Ammon's horn (tissue), 1 donor: ENCODE measurements around the gene ANLN.
"Not testable (repeated sequence)": the region's sequence is repeated elsewhere in the genome, so short reads cannot be mapped to it uniquely, and the experiment has no call there.

Source experiments
- DNase-seq: peaks from one replicate; pipeline ENCODE4 v3.0.0-alpha.2; 2016; ENCODE audit warnings: low spot score

Gene ANLN

DNA sequence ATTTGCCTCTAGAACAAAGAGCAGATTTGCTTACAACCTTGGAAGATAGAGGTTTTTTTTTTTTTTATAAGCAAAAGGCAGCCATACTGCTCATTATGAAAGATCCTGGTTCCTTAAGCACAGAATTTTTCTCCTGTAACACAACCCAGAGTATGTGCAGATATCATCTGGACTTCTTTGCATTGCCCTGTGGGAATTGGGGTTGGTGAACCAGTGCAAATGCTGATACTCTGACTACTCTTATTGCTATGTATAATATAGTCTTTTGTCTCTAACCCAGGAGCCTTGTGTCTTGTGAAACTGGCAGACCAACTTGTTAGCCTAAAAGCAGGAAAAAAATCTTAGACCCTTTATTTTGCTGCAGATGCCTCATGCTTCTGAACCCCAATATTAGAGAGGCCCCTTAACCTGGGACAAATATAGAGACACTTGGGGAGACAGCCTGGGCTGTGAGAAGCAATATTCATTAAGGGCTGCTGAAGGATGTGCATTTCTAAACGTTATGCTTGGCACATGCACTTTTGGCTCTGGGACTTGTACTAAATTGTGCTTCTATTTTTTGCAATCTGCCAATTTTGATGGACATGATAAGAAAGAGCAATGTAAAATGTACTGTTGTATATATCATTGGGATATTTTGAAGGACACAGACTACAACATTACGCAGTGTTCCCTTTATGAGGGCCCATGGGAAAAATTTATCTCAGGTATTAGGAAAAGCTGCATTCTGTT, 78.9 kb downstream of the ANLN start:
- DNase-seq = no peak

DNA sequence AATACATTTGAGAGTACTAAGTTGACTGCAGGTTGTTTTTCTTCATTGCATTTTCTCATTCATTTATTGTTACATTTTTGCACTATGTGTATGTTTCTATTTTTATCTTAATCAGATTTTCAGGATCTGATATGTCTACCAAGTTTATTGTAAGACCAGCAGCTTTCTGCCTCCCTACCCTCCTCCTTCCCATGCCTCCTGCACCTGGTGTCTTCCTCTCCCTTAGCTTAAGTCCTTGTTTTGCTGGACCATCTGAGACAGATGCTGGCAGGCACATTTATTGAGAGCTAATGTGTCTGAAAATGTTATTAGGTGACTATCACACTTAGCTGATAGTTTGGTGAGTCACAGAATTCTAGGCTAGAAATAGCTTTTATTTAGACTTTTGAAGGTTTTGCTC, 79.6 kb downstream of the ANLN start:
- DNase-seq = no peak

DNA sequence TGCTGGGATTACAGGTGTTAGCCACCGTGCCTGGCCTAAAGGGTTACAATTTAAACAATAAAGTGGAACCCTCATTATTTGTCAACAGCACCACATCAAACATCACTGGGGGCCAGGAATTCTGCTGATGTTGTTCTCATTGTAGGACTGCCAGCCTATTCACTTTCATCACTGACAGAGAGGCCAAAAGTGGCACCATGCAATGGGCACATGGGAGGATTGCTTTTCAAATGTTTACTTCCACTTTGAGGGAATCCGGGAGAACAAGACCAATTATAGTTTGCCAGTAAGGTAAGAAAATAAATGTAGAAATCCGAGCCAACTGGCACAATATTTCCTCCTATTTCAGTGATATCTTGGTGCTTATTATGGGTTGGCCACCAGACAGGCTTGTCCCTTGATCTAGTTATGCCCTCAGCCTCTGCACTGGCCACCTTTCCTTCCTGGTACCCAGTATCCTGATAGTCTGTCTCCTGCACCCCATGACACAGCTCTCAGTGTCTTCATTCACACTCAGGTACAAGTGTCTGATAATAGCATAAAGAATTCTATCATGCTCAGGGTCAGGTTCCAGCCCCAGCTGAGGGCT, 82.6 kb downstream of the ANLN start:
- DNase-seq = no peak

DNA sequence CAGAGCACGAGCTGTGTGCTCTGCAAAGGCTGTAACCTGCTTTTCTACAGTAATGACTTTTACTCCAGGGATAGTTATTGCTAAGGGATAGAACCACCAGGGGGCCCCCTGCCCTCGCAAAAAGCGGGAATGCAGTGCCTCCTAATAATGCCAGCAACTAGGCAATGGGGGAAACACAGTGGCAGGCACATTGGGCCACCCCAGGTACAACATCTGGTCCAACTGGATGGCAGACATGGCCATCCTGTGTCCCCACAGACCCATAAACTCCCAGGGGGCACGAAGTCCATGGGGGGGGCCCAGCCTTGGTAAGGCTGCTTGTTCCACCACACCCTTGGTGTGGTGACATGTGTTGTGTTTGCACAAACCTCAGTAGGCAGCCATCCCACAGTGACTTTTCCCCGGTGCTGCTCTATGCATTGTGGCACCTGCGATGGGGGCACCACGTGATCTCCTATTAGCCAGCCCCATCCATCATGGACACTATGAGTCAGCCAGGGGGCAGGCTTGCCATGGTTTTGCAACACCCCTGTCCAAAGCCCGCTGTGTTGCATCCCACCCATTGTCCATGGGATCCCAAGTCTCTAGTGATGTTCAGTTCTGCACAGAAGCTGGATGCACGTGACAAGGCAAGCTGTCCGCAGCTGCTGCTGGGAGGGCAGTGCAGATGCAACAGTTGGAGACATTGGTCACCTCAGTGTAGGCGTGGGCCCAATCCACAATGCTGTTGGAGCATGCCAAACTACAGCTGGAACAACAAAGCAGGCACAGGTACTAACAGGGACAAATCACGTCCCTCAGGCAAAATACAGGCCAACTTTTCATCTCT, 84.0 kb downstream of the ANLN start:
- DNase-seq = peak; percentile 45

DNA sequence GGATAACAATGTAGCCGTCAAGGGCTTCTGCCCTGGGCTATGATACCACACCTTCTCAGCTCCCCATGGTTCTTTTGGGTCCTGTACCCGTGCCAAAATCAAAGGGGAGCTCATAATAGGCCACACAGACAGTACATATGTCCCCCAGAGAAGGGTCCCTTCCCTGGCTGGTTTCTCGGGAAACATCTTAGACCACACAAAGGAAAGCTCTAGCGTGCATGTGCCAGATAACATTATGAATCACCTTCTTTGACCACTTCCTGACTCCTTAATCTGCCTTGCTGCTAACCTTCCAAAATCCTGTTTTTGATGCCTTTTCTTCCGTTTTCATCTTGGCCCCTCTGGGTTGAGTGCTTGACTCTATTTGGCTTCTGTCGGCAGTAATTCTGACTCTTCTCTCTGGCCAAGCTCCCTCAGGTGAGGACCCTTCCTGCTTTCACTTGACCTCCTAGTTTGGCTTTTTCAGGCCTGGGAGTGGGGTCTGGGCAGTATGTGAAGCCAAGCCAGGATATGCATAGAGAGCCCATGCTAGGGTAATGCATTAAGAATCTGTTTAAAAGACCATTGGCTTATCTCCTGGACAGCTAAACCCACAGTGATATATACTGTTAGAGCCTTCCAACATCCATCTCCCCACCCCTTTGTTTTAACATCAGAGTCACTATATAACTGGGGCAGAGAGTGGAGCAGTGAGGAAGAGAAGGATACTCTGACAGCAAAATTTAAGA, 84.8 kb downstream of the ANLN start:
- no peak for DNase-seq

DNA sequence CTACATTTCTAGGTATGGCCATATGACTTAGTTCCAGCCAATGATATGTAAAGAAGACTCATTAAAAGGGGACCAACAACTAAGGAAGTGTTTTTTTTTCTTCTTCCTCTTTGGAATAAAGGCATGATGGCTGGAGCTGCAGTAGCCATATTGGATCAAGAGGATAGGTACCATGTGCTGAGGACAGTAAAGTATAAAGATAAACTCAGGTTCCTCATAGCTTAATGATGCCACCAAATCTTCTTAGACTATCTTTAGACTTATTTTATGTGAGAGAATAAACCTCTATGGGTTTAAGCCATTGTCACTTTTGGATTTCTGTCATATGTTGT, 85.3 kb downstream of the ANLN start:
- no peak for DNase-seq

DNA sequence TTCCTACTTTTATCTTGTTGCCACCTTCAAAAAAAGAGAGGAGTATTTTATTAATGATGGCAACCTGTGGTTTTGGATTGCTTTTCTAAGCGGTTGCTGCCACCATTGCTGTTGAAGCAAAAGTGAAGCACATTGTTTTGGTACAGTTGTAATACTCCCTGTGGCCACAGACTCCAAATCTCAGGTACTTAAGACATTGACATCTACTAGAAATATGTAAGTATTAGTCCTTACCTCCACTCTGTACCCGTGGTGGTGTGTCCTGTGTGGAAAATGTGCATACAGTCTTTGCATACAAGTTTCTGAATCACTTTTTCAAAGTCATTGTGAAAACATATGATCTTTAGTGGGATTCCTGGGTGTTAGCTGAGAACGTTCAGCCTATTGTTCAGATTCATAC, 85.7 kb downstream of the ANLN start:
- DNase-seq = no peak

DNA sequence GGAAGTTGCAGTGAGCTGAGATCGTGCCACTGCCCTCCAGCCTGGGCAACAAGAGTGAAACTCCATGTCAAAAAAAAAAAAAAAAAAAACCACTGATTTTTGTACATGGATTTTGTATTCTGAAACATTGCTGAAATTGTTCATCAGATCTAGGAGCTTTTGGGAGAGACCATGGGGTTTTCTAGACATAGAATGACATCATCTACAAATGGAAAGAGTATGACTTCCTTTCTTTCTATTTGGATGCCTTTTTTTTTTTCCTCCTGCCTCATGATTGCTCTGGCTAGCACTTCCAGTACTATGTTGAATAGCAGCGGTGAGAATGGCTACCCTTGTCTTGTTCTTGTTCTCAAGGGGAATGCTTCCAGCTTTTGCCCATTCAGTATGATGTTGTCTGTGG, 89.1 kb downstream of the ANLN start:
- no peak for DNase-seq

DNA sequence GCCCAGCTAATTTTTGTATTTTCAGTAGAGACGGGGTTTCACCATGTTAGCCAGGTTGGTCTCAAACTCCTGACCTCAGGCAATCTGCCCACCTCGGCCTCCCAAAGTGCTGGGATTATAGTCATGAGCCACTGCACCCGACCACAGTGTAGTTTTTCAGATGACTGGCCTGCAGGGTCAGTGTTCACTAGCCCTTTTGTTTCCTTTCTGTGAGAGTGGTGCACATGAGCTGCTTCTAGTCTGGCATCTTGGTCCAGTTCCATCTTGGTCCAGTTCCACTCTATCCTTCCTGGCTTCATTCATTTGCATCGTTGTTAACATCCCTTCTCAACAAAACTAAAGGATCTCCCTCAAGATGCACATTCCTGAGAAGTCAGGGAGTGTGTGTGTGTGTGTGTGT, 94.2 kb downstream of the ANLN start:
- peak; percentile 80 for DNase-seq

DNA sequence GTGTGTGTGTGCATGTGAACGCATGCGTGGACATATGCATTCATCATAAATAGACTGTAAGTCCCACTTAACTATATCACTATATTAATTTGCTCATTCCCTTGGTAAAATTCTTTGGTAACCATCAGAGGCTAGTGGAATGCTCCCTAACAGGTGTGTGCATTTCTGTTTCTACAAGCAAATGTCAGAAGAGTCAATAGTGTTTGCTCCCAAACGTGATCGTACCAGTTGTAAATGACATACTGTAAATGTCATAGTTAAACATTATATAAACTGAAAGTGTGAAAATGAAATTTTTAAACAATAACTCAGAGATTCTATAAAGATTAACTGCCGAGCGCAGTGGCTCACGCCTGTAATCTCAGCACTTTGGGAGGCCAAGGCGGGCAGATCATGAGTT, 94.6 kb downstream of the ANLN start:
- DNase-seq = no peak

DNA sequence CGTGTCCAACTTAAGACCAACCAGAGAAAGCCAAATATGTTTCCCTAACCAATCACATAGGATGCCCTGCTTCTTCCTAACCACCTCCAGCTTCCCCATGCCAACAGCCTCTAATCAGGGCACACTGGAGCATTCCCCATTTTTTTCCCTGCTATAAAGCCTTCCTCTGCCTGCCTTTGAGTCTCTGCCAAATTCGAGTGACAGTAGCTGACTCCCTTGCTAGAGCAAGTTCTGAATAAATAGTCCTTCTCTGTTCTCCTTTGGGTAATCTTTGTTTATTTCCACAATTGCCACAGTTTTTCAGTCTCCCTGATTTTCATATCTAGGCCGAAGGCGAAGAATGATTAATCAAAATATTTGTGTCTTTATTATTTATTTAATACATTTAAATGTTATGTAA, 96.7 kb downstream of the ANLN start:
- DNase-seq = peak; percentile 57

DNA sequence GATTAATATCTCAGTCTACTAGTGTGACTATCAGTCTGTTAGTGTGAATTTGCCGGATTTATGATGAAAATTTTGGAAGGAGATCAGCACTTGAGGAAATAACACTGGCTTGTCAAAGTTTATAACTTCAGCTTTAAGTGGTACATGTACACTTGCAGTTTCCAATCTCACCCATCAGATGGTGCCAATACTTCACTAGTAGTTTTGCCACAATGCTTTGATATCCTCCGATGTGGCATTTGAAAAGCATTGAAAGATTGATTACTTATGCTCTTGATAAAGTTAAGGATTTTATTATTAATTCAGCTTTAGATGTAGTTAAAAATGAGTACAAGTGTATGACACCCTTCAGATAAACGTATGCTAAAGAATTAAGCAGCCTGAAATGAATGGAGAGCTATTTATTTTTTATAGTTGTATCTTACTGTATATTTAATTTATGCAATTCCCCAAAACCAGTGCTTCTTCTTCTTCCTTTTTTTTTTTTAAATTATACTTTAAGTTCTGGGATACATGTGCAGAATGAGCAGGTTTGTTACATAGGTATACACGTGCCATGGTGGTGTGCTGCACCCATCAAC, 98.2 kb downstream of the ANLN start:
- DNase-seq = peak; percentile 80

DNA sequence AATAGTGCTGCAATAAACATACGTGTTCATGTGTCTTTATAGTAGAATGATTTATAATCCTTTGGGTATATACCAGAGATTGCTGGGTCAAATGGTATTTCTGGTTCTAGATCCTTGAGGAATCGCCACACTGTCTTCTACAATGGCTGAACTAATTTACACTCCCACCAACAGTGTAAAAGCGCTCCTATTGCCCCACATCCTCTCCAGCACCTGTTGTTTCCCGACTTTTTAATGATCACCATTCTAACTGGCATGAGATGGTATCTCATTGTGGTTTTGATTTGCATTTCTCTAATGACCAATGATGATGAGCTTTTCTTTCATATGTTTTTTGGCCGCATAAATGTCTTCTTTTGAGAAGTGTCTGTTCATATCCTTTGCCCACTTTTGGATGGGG, 99.0 kb downstream of the ANLN start:
- DNase-seq = not testable (repeated sequence)

DNA sequence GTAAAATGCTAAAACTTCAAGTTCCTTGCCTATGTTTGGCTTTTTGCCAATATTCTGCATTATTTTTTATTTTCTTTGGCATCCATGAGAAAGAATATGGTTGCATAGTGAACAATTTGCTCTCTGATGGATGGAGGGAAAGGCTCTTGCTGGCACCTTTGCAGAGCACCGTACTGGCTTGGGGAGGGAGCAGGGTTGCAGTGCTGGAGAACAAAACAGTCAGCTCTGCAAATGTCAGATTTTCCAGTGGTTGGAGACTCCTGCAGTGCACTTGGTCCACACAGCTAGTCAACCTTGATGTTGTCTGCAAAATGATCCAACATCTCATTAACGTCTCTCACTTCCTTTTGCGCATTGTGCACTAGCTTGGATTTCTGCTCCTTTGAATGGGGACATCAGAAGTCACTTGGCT, 100.8 kb downstream of the ANLN start:
- DNase-seq = no peak

DNA sequence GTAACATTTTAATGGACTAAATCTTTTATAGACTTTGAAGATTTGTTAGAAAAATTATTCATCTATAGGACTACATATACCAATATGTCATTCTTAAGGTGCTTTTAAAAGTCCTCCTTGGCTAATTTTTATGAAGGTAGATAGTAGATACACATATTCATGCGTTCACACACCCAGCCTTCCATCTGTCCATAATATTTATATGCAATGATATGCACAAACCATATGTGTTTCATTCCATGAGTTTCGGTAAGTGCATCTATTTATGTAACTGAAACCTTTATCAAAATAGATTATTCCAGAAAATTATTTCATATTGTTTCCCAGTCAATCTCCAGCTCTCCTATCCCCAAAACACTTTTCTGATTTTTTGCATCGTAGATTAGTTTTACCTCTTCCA, 101.7 kb downstream of the ANLN start:
- DNase-seq = no peak

DNA sequence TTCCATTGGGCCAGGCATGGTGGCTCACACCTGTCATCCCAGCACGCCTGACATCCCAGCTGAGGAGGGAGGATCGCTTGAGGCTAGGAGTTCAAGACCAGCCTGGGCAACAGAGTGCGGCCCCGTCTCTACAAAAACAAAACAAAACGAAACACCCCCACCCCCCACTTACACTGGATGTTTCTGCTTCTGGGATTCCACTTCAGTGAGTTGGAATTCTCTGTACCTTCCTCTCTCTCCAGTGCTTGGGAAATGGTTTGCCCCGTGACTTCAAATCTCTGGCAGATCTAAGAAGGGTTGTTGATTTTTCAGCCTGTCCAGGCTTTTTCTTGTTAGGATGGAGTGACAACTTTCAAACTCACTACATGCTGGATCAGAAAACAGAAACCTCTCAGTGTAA, 106.9 kb downstream of the ANLN start:
- no peak for DNase-seq

DNA sequence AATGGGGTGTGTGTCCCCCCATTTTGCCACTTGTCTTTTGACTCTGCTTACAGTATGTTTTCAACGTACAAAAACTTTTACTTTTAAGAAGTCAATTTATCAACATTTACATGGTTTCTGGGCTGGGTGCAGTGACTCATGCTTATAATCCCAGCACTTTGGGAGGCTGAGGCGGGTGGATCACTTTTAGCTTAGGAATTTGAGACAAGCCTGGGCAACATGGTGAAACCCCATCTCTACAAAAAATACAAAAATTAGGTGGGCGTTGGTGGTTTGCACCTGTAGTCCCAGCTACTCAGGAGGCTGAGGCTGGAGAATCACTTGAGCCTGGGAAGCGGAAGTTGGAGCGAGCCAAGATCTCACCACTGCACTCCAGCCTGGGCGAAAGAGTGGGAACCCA, 107.5 kb downstream of the ANLN start:
- DNase-seq = not testable (repeated sequence)

DNA sequence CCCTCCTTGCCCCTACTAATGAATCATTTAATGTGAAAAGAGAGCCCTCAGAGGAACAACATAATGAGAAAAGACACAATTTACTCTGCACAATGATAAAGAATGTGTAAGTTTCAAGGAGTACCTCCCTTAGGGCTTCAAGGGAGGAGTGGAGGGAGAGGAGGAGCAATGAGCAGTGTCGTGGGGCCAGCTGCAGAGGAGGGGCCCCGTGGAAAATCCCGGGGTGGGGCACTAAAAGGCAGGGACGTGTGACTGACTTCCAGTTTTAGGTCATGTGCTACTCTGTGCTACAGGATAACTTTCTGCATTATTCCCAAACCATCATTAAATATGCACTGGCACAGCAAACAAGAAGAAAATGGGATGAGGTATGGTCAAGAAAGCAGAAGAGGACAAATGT, 108.1 kb downstream of the ANLN start:
- DNase-seq = no peak
